Activated CD4-positive, alpha-beta memory T cell treated with anti-CD3 and anti-CD28 coated beads, Interleukin-2, amount 10 ng/mL, durations not matched to agents 7 days and 5 days (primary cell): ENCODE data around the gene MRS2. TPM values are rescaled to one million over a fixed set of nuclear protein-coding genes. Genes with fewer than 3 reads are reported as not detected.
"Not testable (repeated sequence)": the region's sequence is repeated elsewhere in the genome, so short reads cannot be mapped to it uniquely, and the experiment has no call there.

Source experiments
- CTCF ChIA-PET: fragments of 350-600 bp; sonication (Branson Sonifier 250); formaldehyde crosslinking; loops from one replicate; lab custom pipeline; 2021; ENCODE audit warnings: antibody characterized with exemption, inconsistent platforms; lab: Charles Lee
- POLR2A ChIA-PET: fragments of 350-600 bp; sonication (Branson Sonifier 250); formaldehyde crosslinking; loops from one replicate; lab custom pipeline; 2021; ENCODE audit warnings: antibody characterized with exemption; lab: Charles Lee
- DNase-seq: peaks from one replicate; pipeline ENCODE4 v3.0.0-alpha.2; 2020
- H3K27ac Mint-ChIP-seq: one replicate; pipeline ENCODE4 v1.8.0; 2021; ENCODE audit warnings: mild to moderate bottlenecking, mixed read lengths
- H3K27me3 Mint-ChIP-seq: one replicate; pipeline ENCODE4 v1.8.0; 2021; ENCODE audit warnings: mixed read lengths
- H3K36me3 Mint-ChIP-seq: one replicate; pipeline ENCODE4 v1.8.0; 2021; ENCODE audit warnings: low read depth, mixed read lengths
- H3K4me1 Mint-ChIP-seq: one replicate; pipeline ENCODE4 v1.8.0; 2021; ENCODE audit warnings: mixed read lengths
- H3K4me3 Mint-ChIP-seq: one replicate; pipeline ENCODE4 v1.8.0; 2021; ENCODE audit warnings: mild to moderate bottlenecking, mixed read lengths
- H3K9me3 Mint-ChIP-seq: one replicate; pipeline ENCODE4 v1.8.0; 2021; ENCODE audit warnings: mixed read lengths
- total RNA-seq, 2 experiments: library from RNA; stranded (reverse); gene quantifications; one replicate each; pipeline ENCODE4 v1.2.3, GENCODE V29; 2021

MRS2 gene
- total RNA-seq, 2 experiments from 2014 or later = 16.6 to 17.0 TPM

- Mint-ChIP-seq H3K27ac (no peak overlapping the region), H3K4me3 (no peak overlapping the region), H3K9me3 (no peaks in the 10 kb centered on the region), H3K36me3 (no peaks in the 10 kb centered on the region), H3K4me1 (peaks cover 4% of the 10 kb centered on the region), H3K27me3 (peaks cover 23% of the 10 kb centered on the region)
- DNase-seq = no peak
- ChIA-PET CTCF (no interaction called here), POLR2A (no interaction called here)
These were observed 24.2 kb upstream of the MRS2 start for GRCh38 chr6:24378473-24379097.

- Mint-ChIP-seq H3K4me3 (no peak overlapping the region), H3K36me3 (no peaks in the 10 kb centered on the region), H3K27me3 (peaks cover 21% of the 10 kb centered on the region), H3K4me1 (peaks cover 4% of the 10 kb centered on the region), H3K9me3 (no peaks in the 10 kb centered on the region), H3K27ac (no peak overlapping the region)
- no peak for DNase-seq
- ChIA-PET CTCF (no interaction called here), POLR2A (no interaction called here)
These were observed 21.1 kb upstream of the MRS2 start for GRCh38 chr6:24381476-24382219.

- Mint-ChIP-seq H3K4me3 (no peak overlapping the region), H3K27ac (no peak overlapping the region), H3K4me1 (peaks cover 4% of the 10 kb centered on the region), H3K36me3 (no peaks in the 10 kb centered on the region), H3K9me3 (no peaks in the 10 kb centered on the region), H3K27me3 (peaks cover 21% of the 10 kb centered on the region)
- no peak for DNase-seq
- ChIA-PET POLR2A (no interaction called here), CTCF (no interaction called here)
These were observed 20.6 kb upstream of the MRS2 start for GRCh38 chr6:24382220-24382540.

- DNase-seq, H3K27ac Mint-ChIP-seq, H3K9me3 Mint-ChIP-seq, POLR2A ChIA-PET, CTCF ChIA-PET, H3K4me1 Mint-ChIP-seq, H3K4me3 Mint-ChIP-seq, H3K36me3 Mint-ChIP-seq: not testable (repeated sequence)
- peaks cover 23% of the 10 kb centered on the region for H3K27me3 Mint-ChIP-seq
These were observed 19.7 kb upstream of the MRS2 start for GRCh38 chr6:24382891-24383494.

- H3K36me3 Mint-ChIP-seq, H3K9me3 Mint-ChIP-seq, DNase-seq, H3K4me3 Mint-ChIP-seq, CTCF ChIA-PET, H3K4me1 Mint-ChIP-seq, H3K27ac Mint-ChIP-seq, POLR2A ChIA-PET: not testable (repeated sequence)
- H3K27me3 Mint-ChIP-seq = peaks cover 14% of the 10 kb centered on the region
These were observed 18.2 kb upstream of the MRS2 start for GRCh38 chr6:24384369-24385130.

- H3K27me3 Mint-ChIP-seq = peaks cover 11% of the 10 kb centered on the region
- no peak overlapping the region for H3K27ac Mint-ChIP-seq
- no peak for DNase-seq
- H3K9me3 Mint-ChIP-seq = no peaks in the 10 kb centered on the region
- ChIA-PET CTCF (no interaction called here), POLR2A (no interaction called here)
- no peak overlapping the region for H3K4me3 Mint-ChIP-seq
- no peaks in the 10 kb centered on the region for H3K4me1 Mint-ChIP-seq
- H3K36me3 Mint-ChIP-seq = no peaks in the 10 kb centered on the region
These were observed 17.0 kb upstream of the MRS2 start for GRCh38 chr6:24385536-24386269.

GRCh38 chr6:24387818-24388217 is 14.9 kb upstream of the MRS2 start:
- Mint-ChIP-seq H3K27me3 (peaks cover 4% of the 10 kb centered on the region), H3K36me3 (no peaks in the 10 kb centered on the region), H3K9me3 (no peaks in the 10 kb centered on the region), H3K4me3 (no peak overlapping the region), H3K27ac (no peak overlapping the region), H3K4me1 (no peaks in the 10 kb centered on the region)
- POLR2A ChIA-PET = no interaction called here
- no peak for DNase-seq
- CTCF ChIA-PET = interaction anchor here (1.5 kb wide), 1 partner anchor 105 kb away, joined by 3 read pairs; no protein-coding TSS in a partner anchor

GRCh38 chr6:24391208-24391607 is 11.5 kb upstream of the MRS2 start:
- Mint-ChIP-seq H3K27ac (no peak overlapping the region), H3K4me3 (no peak overlapping the region), H3K27me3 (peaks cover 2% of the 10 kb centered on the region), H3K9me3 (no peaks in the 10 kb centered on the region), H3K4me1 (no peaks in the 10 kb centered on the region), H3K36me3 (no peaks in the 10 kb centered on the region)
- no peak for DNase-seq
- POLR2A ChIA-PET = no interaction called here
- CTCF ChIA-PET = no interaction called here

GRCh38 chr6:24391756-24392405 is 10.9 kb upstream of the MRS2 start:
- Mint-ChIP-seq H3K4me3 (no peak overlapping the region), H3K27me3 (peaks cover 2% of the 10 kb centered on the region), H3K9me3 (no peaks in the 10 kb centered on the region), H3K36me3 (no peaks in the 10 kb centered on the region), H3K4me1 (no peaks in the 10 kb centered on the region), H3K27ac (no peak overlapping the region)
- POLR2A ChIA-PET = no interaction called here
- CTCF ChIA-PET = no interaction called here
- no peak for DNase-seq

GRCh38 chr6:24394061-24394779 is 8.5 kb upstream of the MRS2 start:
- ChIA-PET POLR2A (no interaction called here), CTCF (no interaction called here)
- H3K4me3 Mint-ChIP-seq = no peak overlapping the region
- DNase-seq = no peak
- H3K9me3 Mint-ChIP-seq = no peaks in the 10 kb centered on the region
- H3K36me3 Mint-ChIP-seq = no peaks in the 10 kb centered on the region
- peaks cover 7% of the 10 kb centered on the region for H3K27me3 Mint-ChIP-seq
- H3K4me1 Mint-ChIP-seq = no peaks in the 10 kb centered on the region
- H3K27ac Mint-ChIP-seq = no peak overlapping the region

GRCh38 chr6:24394780-24395437 is 7.8 kb upstream of the MRS2 start:
- CTCF ChIA-PET = no interaction called here
- Mint-ChIP-seq H3K4me3 (no peak overlapping the region), H3K4me1 (no peaks in the 10 kb centered on the region), H3K9me3 (no peaks in the 10 kb centered on the region), H3K27ac (no peak overlapping the region), H3K36me3 (no peaks in the 10 kb centered on the region), H3K27me3 (peaks cover 13% of the 10 kb centered on the region)
- no peak for DNase-seq
- POLR2A ChIA-PET = no interaction called here

GRCh38 chr6:24396824-24397223 is 5.9 kb upstream of the MRS2 start:
- Mint-ChIP-seq H3K27me3 (peaks cover 23% of the 10 kb centered on the region), H3K4me1 (peaks cover 1% of the 10 kb centered on the region), H3K27ac (no peak overlapping the region), H3K4me3 (no peak overlapping the region), H3K9me3 (no peaks in the 10 kb centered on the region), H3K36me3 (no peaks in the 10 kb centered on the region)
- CTCF ChIA-PET = no interaction called here
- POLR2A ChIA-PET = no interaction called here
- no peak for DNase-seq
